Adrenal gland (tissue), 5 donors: ENCODE results near the gene KRT77.
"Not testable (repeated sequence)": the region's sequence is repeated elsewhere in the genome, so short reads cannot be mapped to it uniquely, and the experiment has no call there.

Experiments
- POLR2A ChIP-seq, 2 donors: fragments of 450-650 bp; IDR thresholded peaks; one replicate each; pipeline ENCODE4 v1.6.1; 2017; ENCODE audit warnings: antibody characterized with exemption in 2 of 2, mild to moderate bottlenecking in 2 of 2, moderate library complexity in 1 of 2
- TF ChIP-seq, protein P1 (sequence below), 6 experiments: fragments of 450-650 bp in 4 of 6; fragments of 200-600 bp in 2 of 6; sonication (generic) in 1 of 6; IDR thresholded peaks; 1 replicate in 5 of 6; 2 replicates in 1 of 6; pipeline versions ENCODE4 v1.5.1 to v1.8.0; 2016 to 2021; ENCODE audit warnings: antibody characterized with exemption in 6 of 6, mild to moderate bottlenecking in 2 of 6, moderate library complexity in 1 of 6
- donor health status: DM: no; HTN: no; CAD: no.

GRCh38 chr12:52669941-52670340, 33.4 kb downstream of the KRT77 start:
- TF ChIP-seq, protein P1, sequence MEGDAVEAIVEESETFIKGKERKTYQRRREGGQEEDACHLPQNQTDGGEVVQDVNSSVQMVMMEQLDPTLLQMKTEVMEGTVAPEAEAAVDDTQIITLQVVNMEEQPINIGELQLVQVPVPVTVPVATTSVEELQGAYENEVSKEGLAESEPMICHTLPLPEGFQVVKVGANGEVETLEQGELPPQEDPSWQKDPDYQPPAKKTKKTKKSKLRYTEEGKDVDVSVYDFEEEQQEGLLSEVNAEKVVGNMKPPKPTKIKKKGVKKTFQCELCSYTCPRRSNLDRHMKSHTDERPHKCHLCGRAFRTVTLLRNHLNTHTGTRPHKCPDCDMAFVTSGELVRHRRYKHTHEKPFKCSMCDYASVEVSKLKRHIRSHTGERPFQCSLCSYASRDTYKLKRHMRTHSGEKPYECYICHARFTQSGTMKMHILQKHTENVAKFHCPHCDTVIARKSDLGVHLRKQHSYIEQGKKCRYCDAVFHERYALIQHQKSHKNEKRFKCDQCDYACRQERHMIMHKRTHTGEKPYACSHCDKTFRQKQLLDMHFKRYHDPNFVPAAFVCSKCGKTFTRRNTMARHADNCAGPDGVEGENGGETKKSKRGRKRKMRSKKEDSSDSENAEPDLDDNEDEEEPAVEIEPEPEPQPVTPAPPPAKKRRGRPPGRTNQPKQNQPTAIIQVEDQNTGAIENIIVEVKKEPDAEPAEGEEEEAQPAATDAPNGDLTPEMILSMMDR (IDR thresholded peaks at IDR 0.05) = not testable (repeated sequence)
- TF ChIP-seq POLR2A (IDR thresholded peaks at IDR 0.05) = not testable (repeated sequence)
